ENCODE data around the gene RPS21.

GRCh38 chr20:62351469-62352401, 35.2 kb upstream of the RPS21 start:
- TF ChIP-seq CTCF (IDR thresholded peaks at IDR 0.05; ENCODE audit: low read depth, low read length, missing input control) (no peak), MAX (IDR thresholded peaks at IDR 0.05) (no peak), EGR1 (IDR thresholded peaks at IDR 0.05; ENCODE audit: low read depth in 2 of 2) (no peak), YY1 (IDR thresholded peaks at IDR 0.05) (no peak), FOXA1 (IDR thresholded peaks at IDR 0.05) (no peak), TAF1 (conservative IDR thresholded peaks at IDR 0.05) (no peak), RXRA (IDR thresholded peaks at IDR 0.05) (no peak), RAD21 (IDR thresholded peaks at IDR 0.05) (no peak), ATF3 (IDR thresholded peaks at IDR 0.05) (no peak), REST (IDR thresholded peaks at IDR 0.05) (no peak), JUND (IDR thresholded peaks at IDR 0.05) (no peak), GABPA (IDR thresholded peaks at IDR 0.05 in 1 of 2, conservative IDR thresholded peaks at IDR 0.05 in 1 of 2) (no peak), NR2F2 (IDR thresholded peaks at IDR 0.05) (no peak)

Measured in liver (tissue), 3 donors.